ENCODE results near the gene SBF2.
"Not testable (repeated sequence)": the region's sequence is repeated elsewhere in the genome, so short reads cannot be mapped to it uniquely, and the experiment has no call there.

The SBF2 gene

DNA sequence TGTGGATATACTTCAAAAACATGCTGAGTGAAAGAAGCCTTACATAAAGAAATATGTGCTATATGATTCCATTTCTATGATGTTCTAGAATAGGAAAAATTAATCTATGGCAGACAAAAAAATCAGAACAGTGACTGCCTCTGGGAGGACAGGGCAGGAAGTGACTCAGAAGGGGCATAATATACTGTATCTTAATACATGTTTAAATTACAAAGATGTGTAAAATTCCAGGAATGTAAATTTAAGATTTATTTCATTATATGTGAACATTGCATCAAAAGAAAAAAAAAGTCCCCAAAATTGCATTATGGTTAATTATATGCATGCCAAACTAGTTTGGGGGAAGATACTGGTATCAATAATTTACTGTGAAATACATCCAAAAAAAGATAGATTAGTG lies 32.2 kb downstream of the SBF2 start:
- Histone ChIP-seq H3K9ac (ENCODE audit: low read length) (no peak overlapping the region), H3K36me3 (ENCODE audit: control insufficient read depth, insufficient read depth, low read length) (no peaks in the 10 kb centered on the region), H3K4me3 (ENCODE audit: low read length) (no peak overlapping the region), H3K27me3 (ENCODE audit: control insufficient read depth, insufficient read depth, low read length) (no peaks in the 10 kb centered on the region), H3K4me1 (ENCODE audit: control insufficient read depth, insufficient read depth, low read length) (no peaks in the 10 kb centered on the region), H3K27ac (ENCODE audit: low read depth, low read length) (no peak overlapping the region)

DNA sequence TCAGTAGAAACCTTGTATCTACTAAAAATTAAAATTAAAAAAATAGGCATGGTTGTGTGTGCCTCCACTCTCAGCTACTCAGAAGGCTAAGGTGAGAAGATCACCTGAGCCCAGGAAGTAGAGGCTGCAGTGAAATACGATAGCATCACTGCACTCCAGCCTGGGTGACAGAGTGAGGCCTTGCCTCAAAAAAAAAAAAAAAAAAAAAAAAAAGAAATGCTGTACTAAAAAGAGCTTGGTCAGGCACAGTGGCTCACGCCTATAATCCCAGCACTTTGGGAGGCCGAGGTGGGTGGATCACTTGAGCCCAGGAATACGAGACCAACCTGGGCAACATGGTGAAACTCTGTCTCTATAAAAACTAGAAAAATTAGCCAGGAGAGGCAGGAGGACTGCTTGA lies 36.5 kb downstream of the SBF2 start:
- H3K9ac ChIP-seq (ENCODE audit: low read length), result no peak overlapping the region
- no peaks in the 10 kb centered on the region for H3K27me3 ChIP-seq (ENCODE audit: control insufficient read depth, insufficient read depth, low read length)
- H3K4me3 ChIP-seq (ENCODE audit: low read length), result no peak overlapping the region
- H3K27ac ChIP-seq (ENCODE audit: low read depth, low read length), result no peak overlapping the region
- H3K36me3 ChIP-seq (ENCODE audit: control insufficient read depth, insufficient read depth, low read length), result no peaks in the 10 kb centered on the region
- no peaks in the 10 kb centered on the region for H3K4me1 ChIP-seq (ENCODE audit: control insufficient read depth, insufficient read depth, low read length)

DNA sequence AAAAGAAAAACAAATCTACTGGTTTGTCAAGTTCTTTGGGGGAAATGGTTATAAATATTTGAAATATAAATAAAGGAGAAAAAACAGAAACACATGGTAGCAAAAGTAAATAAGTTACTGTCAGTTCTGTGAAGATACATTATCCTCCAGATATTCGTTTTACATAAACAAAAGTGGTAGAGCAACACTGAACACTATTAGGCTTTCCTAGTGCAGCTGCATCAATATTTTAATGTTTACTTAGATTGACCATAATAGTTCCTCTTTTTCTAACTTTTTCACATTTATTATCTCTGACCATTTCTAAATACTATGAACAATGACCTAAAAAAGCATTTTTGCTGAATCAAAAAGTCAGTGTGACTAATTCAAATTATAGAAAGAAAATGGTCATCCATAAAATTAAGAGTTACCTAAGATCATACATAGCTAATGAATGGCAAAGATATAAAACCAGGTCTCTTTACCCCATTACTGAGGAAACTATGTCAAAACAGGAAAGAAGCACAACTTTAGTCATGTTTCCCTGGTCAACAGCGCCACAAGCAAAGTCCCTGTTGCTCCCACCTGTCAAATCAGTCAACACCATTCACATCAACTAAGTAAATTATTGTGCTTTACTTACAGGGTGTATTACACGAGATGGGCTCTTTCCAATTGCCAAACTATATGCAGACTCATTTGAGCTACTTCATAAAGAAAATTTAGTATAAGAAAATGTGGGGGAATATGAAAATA lies 38.5 kb downstream of the SBF2 start:
- H3K4me1 ChIP-seq (ENCODE audit: control insufficient read depth, insufficient read depth, low read length), result no peaks in the 10 kb centered on the region
- no peak overlapping the region for H3K4me3 ChIP-seq (ENCODE audit: low read length)
- H3K9ac ChIP-seq (ENCODE audit: low read length), result no peak overlapping the region
- no peaks in the 10 kb centered on the region for H3K27me3 ChIP-seq (ENCODE audit: control insufficient read depth, insufficient read depth, low read length)
- no peaks in the 10 kb centered on the region for H3K36me3 ChIP-seq (ENCODE audit: control insufficient read depth, insufficient read depth, low read length)
- no peak overlapping the region for H3K27ac ChIP-seq (ENCODE audit: low read depth, low read length)

DNA sequence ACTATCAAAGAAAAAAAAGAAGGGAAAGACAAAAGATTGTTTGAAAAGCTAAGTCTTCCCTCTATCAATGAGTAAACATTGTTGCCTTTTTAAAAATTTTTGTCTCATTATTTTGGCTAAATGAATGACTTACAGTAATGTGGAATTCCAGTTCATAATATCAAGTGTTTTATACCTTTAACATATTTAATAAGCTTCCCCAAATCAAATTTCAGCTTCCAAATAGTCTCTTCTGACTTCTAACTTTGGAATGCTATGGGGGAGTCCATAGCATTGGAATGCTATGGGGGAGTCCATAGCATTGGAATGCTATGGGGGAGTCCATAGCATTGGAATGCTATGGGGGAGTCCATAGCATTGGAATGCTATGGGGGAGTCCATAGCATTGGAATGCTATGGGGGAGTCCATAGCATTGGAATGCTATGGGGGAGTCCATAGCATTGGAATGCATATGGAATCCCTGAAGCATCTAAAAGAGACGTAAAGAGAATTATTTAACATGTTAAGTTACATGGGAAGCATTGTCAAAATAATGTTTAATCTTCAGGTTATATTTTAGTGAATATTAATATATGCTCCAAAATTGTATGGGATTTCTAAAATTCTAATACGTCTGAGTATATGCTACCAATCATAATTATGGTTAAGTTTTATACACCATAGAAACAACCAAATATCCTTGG lies 44.4 kb downstream of the SBF2 start:
- H3K36me3 ChIP-seq (ENCODE audit: control insufficient read depth, insufficient read depth, low read length); H3K27me3 ChIP-seq (ENCODE audit: control insufficient read depth, insufficient read depth, low read length); H3K4me1 ChIP-seq (ENCODE audit: control insufficient read depth, insufficient read depth, low read length); H3K4me3 ChIP-seq (ENCODE audit: low read length); H3K9ac ChIP-seq (ENCODE audit: low read length); H3K27ac ChIP-seq (ENCODE audit: low read depth, low read length): not testable (repeated sequence)

DNA sequence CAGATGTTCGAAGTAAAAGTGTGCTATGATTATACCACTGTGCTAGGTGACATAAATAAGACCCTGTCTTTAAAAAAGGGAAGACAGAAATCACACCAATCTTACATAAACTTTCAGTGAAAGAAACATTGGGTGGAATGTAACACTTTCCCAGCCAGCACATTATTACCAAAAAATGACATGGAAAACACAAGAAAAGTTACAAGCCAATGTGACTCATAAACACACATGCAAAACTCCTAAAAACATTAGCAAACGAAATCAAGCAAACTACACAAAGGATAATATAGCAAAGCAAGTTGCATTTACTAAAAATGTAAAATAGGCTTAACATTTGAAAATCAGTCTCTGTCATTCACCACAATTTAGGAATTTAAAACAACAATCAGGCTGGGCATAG lies 47.0 kb downstream of the SBF2 start:
- H3K27me3 ChIP-seq (ENCODE audit: control insufficient read depth, insufficient read depth, low read length), result no peaks in the 10 kb centered on the region
- no peaks in the 10 kb centered on the region for H3K36me3 ChIP-seq (ENCODE audit: control insufficient read depth, insufficient read depth, low read length)
- H3K4me3 ChIP-seq (ENCODE audit: low read length), result no peak overlapping the region
- H3K27ac ChIP-seq (ENCODE audit: low read depth, low read length), result no peak overlapping the region
- H3K4me1 ChIP-seq (ENCODE audit: control insufficient read depth, insufficient read depth, low read length), result peaks cover 2% of the 10 kb centered on the region
- H3K9ac ChIP-seq (ENCODE audit: low read length), result no peak overlapping the region

DNA sequence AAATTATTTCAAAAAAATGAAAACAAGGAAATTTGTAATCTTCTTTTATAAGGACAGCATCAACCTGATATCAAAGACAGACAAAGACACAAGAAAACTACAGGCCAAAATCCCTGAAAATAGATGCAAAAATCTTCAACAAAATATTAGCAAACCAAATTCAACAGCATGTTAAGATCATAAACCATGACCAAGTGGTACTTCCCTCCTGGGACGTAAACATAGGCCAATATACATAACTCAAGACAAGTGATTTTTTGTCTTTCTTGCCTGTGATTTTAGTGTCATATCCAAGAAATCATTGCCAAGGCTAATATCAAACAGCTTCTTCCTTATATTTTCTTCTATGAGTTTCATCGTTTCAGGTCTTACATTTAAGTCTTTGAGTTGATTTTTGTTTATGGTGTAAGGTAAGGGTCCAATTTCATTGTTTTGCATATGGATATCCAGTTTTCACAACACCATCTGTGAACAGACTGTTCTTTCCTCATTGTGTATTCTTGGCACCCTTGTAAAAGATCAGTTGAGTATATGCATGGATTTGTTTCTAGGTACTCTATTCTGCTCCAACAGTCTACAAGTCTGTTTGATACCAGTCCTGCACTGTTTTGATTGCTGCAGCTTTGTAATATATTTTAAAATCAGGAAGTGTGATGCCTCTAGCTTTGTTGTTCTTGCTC lies 50.0 kb downstream of the SBF2 start:
- H3K4me1 ChIP-seq (ENCODE audit: control insufficient read depth, insufficient read depth, low read length), result peaks cover 2% of the 10 kb centered on the region
- no peak overlapping the region for H3K27ac ChIP-seq (ENCODE audit: low read depth, low read length)
- no peak overlapping the region for H3K9ac ChIP-seq (ENCODE audit: low read length)
- no peaks in the 10 kb centered on the region for H3K36me3 ChIP-seq (ENCODE audit: control insufficient read depth, insufficient read depth, low read length)
- no peak overlapping the region for H3K4me3 ChIP-seq (ENCODE audit: low read length)
- no peaks in the 10 kb centered on the region for H3K27me3 ChIP-seq (ENCODE audit: control insufficient read depth, insufficient read depth, low read length)

DNA sequence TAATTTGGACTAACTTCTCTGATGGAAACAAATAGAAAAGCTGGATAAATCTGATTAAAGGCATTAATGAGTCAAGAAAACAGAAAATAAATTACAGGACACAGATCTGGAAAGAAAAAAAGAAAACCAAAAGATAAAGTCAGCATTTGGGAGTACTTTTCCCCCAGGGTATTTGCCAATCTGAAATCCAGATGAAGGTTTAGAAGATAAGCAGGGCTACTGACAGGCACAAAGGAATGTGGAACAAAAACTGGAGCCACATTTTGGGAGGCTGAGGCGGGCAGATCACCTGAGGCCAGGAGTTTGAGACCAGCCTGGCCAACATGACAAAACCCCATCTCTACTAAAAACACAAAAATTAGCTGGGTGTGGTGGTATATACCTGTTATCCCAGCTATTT lies 57.2 kb downstream of the SBF2 start:
- no peaks in the 10 kb centered on the region for H3K36me3 ChIP-seq (ENCODE audit: control insufficient read depth, insufficient read depth, low read length)
- H3K4me1 ChIP-seq (ENCODE audit: control insufficient read depth, insufficient read depth, low read length), result no peaks in the 10 kb centered on the region
- H3K27ac ChIP-seq (ENCODE audit: low read depth, low read length), result no peak overlapping the region
- H3K27me3 ChIP-seq (ENCODE audit: control insufficient read depth, insufficient read depth, low read length), result no peaks in the 10 kb centered on the region
- H3K9ac ChIP-seq (ENCODE audit: low read length), result no peak overlapping the region
- H3K4me3 ChIP-seq (ENCODE audit: low read length), result no peak overlapping the region

DNA sequence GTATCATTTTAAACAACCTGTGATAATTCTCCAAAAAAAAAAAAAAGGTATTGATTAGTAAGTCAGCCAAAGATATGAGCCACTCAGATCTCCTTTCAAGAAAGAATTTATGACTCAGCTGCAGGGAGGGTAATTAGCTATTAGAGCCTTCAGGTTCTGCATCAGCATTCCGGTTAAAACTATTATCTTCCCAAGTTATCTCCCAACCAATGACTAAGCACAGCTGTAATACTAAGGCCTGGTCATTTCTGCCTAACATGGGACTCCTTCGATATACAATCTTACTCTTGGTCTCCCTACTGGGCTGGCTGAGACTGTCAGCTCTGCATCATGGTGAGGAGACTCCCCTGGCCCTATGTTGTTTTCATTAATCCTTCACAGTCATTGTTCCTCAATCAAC lies 60.4 kb downstream of the SBF2 start:
- Histone ChIP-seq H3K4me1 (ENCODE audit: control insufficient read depth, insufficient read depth, low read length) (no peaks in the 10 kb centered on the region), H3K27me3 (ENCODE audit: control insufficient read depth, insufficient read depth, low read length) (no peaks in the 10 kb centered on the region), H3K36me3 (ENCODE audit: control insufficient read depth, insufficient read depth, low read length) (no peaks in the 10 kb centered on the region), H3K27ac (ENCODE audit: low read depth, low read length) (no peak overlapping the region), H3K9ac (ENCODE audit: low read length) (no peak overlapping the region), H3K4me3 (ENCODE audit: low read length) (no peak overlapping the region)

DNA sequence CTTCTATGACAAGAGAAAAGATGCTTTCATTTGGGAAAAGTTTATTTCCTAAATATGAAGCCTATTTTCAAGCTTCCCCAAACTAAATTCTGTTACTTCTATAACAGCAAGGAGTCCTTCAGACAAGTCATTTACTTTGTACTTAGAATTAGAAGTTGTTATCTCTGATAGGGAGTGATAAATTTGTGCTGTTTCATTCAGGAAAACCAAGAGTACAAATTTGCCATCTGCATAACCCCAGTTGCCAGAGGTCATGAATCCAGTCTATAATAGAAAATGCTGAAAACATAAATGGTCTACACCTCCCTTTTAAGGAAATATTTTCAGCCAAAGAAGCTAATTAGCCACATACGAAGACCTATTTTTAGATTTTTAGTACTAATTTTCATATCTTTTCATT lies 61.3 kb downstream of the SBF2 start:
- H3K27ac ChIP-seq (ENCODE audit: low read depth, low read length), result no peak overlapping the region
- no peak overlapping the region for H3K9ac ChIP-seq (ENCODE audit: low read length)
- H3K36me3 ChIP-seq (ENCODE audit: control insufficient read depth, insufficient read depth, low read length), result no peaks in the 10 kb centered on the region
- no peaks in the 10 kb centered on the region for H3K27me3 ChIP-seq (ENCODE audit: control insufficient read depth, insufficient read depth, low read length)
- no peak overlapping the region for H3K4me3 ChIP-seq (ENCODE audit: low read length)
- H3K4me1 ChIP-seq (ENCODE audit: control insufficient read depth, insufficient read depth, low read length), result no peaks in the 10 kb centered on the region

DNA sequence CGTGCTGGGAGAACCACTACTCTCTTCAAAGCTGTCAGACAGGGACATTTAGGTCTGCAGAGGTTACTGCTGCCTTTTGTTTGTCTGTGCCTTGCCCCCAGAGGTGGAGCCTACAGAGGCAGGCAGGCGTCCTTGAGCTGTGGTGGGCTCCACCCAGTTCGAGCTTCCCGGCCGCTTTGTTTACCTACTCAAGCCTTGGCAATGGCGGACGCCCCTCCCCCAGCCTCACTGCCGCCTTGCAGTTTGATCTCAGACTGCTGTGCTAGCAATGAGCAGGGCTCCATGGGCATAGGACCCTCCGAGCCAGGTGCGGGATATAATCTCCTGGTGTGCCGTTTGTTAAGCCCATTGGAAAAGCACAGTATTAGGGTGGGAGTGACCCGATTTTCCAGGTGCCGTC lies 62.2 kb downstream of the SBF2 start:
- H3K4me3 ChIP-seq (ENCODE audit: low read length); H3K36me3 ChIP-seq (ENCODE audit: control insufficient read depth, insufficient read depth, low read length); H3K27ac ChIP-seq (ENCODE audit: low read depth, low read length); H3K27me3 ChIP-seq (ENCODE audit: control insufficient read depth, insufficient read depth, low read length); H3K9ac ChIP-seq (ENCODE audit: low read length); H3K4me1 ChIP-seq (ENCODE audit: control insufficient read depth, insufficient read depth, low read length): not testable (repeated sequence)

DNA sequence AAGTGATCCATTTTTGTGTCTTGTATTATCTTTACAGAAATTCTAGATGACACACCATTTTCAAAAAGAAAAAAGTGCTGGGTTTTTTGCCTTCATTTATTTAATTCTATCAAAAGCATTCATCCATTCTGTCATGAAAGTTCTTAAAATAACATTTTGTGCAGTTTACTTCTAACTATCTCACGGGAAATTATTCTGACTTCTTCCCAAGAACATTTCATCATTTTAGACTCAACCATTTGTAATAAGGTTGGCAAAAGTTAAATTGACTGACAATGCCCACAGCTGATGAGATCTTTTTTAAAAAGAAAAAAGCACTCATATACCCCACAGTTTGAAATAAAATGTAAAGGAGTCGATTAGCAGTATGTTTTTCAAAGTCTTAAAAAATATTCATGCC lies 68.5 kb downstream of the SBF2 start:
- H3K27ac ChIP-seq (ENCODE audit: low read depth, low read length), result no peak overlapping the region
- no peaks in the 10 kb centered on the region for H3K36me3 ChIP-seq (ENCODE audit: control insufficient read depth, insufficient read depth, low read length)
- no peaks in the 10 kb centered on the region for H3K4me1 ChIP-seq (ENCODE audit: control insufficient read depth, insufficient read depth, low read length)
- no peak overlapping the region for H3K4me3 ChIP-seq (ENCODE audit: low read length)
- H3K27me3 ChIP-seq (ENCODE audit: control insufficient read depth, insufficient read depth, low read length), result no peaks in the 10 kb centered on the region
- H3K9ac ChIP-seq (ENCODE audit: low read length), result no peak overlapping the region

DNA sequence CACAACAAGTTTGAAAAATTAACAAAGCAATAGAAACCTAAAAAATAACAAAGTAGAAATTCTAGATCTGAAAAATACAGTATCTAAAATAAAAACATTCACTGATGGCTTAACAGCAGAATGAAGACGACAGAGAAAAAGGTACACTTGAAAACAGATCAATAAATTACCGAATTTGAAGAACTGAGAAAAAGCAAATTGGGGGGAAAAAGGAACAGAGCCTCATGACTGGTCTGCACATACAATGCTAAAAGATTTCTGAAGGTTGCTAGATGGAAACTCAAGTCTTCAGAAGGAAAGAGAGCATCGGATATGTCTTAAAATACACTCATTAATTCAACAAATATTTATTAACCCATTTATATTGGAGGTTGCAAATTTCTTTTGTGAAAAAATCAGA lies 71.6 kb downstream of the SBF2 start:
- no peaks in the 10 kb centered on the region for H3K27me3 ChIP-seq (ENCODE audit: control insufficient read depth, insufficient read depth, low read length)
- H3K36me3 ChIP-seq (ENCODE audit: control insufficient read depth, insufficient read depth, low read length), result no peaks in the 10 kb centered on the region
- no peaks in the 10 kb centered on the region for H3K4me1 ChIP-seq (ENCODE audit: control insufficient read depth, insufficient read depth, low read length)
- H3K4me3 ChIP-seq (ENCODE audit: low read length), result no peak overlapping the region
- H3K9ac ChIP-seq (ENCODE audit: low read length), result no peak overlapping the region
- H3K27ac ChIP-seq (ENCODE audit: low read depth, low read length), result no peak overlapping the region

DNA sequence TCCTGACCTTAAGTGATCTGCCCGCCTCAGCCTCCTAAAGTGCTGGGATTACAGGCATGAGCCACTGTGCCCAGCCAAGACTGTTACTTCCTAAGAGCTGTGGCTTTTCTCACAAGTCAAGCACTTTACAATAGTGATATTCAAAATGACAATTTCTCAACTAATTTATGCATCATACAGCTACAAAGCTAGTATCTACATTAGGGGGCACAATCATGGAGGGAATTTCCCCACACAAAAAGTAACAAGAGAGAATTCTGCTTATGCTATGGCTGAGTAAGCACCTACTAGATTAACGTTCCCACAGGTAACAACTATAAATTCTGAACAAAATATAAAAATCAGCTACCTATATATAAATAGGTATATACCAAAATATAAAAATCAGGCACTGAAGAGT lies 72.7 kb downstream of the SBF2 start:
- no peaks in the 10 kb centered on the region for H3K4me1 ChIP-seq (ENCODE audit: control insufficient read depth, insufficient read depth, low read length)
- no peaks in the 10 kb centered on the region for H3K36me3 ChIP-seq (ENCODE audit: control insufficient read depth, insufficient read depth, low read length)
- no peak overlapping the region for H3K9ac ChIP-seq (ENCODE audit: low read length)
- H3K27me3 ChIP-seq (ENCODE audit: control insufficient read depth, insufficient read depth, low read length), result no peaks in the 10 kb centered on the region
- H3K27ac ChIP-seq (ENCODE audit: low read depth, low read length), result no peak overlapping the region
- H3K4me3 ChIP-seq (ENCODE audit: low read length), result no peak overlapping the region

All from rectal smooth muscle tissue (tissue), 1 donor.